ENCODE results near the gene TUBA4B.
A peak's percentile ranks its signal among the peaks of the same experiment; 100 is the strongest.
"Not testable (repeated sequence)": the region's sequence is repeated elsewhere in the genome, so short reads cannot be mapped to it uniquely, and the experiment has no call there.

TUBA4B gene

GRCh38 chr2:219278655-219279150 lies 25.7 kb downstream of the TUBA4B start:
- no peak for DNase-seq

DNA sequence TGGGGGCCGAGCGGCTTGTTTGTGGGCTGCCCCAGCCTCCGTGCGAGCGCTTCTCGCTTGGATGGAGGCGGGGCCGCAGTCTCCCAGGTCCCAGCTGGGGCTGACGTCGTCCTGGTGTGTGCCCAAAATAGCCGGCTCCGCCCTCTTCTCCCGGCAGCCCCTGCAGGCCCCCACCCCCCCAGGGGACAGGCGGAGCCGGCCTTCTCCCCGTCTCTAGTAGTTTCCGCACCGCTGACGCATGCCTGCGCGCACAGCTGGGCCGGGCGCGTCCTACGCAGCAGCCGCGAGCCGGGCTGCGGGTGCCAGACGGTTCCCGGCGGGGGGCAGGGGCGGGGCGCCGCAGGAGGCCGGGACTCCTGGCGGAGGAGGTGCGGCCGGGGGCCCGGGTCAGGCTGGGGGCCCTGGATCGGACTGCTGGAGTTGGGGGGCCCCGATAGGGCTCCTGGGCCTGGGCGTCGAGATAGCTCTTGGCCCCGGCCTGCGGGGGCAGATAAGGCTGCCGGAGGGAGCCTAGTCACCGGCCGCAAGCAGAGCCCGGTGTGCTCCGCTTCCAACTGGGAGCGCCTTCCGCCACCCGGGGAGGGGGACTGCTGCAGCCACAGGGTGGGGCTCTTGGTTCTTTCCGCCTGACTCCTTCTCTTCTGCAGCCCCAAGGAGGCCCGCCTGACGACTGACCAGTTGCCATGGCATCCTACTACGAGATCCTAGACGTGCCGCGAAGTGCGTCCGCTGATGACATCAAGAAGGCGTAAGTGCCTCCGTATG lies 26.3 kb downstream of the TUBA4B start, which contains the start of gene DNAJB2:
Gene DNAJB2, plus strand, starts transcription at position 216 of the 765 bp plus-strand sequence. Its CDS starts 468 bp downstream, at position 684.
- peak; percentile 95 for DNase-seq

GRCh38 chr2:219279916-219280516 lies 27.0 kb downstream of the TUBA4B start:
- no peak for DNase-seq

GRCh38 chr2:219280651-219281050 lies 27.6 kb downstream of the TUBA4B start:
- no peak for DNase-seq

DNA sequence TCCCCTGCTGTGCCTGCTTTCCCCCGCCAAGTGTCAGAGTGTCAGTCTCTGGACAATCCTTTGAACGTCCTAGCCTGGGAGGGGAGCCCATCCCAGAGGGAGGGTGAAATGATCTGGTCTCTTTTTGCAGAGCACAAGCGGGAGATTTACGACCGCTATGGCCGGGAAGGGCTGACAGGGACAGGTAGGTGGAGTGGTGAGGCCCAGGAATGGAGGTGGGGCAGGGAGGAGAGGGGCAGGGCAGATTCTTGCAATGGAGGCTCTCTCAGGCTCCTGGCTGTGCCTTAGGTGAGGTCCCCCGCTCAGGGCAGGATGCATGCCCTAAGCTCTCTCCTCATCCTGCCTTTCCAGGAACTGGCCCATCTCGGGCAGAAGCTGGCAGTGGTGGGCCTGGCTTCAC lies 28.5 kb downstream of the TUBA4B start:
- DNase-seq = no peak

DNA sequence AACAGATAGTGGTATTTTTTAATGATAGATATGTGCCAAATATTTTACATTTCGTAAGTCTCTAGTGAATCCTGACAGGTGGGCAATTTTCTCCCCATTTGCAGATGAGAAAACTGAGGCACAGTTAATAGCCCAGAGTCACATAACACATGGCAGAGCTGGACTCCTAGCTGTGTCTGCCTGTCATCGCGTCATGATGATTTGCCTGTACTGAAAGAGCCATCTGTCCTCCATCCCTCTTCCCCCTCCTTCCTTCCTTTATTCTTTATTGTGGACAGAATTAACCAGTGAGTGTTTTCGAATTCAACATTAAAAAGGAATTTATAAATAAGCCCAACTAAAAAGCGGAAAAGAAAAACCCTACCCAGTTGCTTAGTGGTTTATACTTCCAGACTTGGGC lies 29.3 kb downstream of the TUBA4B start:
- no peak for DNase-seq

DNA sequence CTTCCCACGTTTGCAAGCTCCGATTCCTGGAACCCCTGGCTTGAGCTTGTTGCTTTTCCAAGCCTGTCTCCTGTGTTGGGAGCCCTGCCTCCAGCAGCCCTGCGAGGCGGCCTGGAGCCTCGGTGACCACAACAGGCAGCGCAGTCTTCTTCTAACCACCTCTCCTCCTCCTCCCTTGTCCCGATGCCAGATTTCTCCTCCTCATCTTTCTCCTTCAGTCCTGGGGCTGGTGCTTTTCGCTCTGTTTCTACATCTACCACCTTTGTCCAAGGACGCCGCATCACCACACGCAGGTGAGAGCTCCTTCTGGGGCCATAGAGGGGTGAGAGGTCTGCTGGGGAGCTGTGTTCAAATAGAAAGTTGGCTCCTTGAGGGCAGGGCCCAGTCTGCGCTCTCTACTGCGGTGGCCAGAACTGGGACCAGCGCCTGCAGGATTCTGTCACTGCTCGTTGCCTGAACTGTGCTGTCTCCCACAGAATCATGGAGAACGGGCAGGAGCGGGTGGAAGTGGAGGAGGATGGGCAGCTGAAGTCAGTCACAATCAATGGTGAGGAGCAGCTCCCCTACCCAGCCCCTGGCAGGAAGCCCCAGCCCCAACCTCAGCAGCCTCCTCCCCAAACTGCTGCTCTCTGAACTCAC lies 30.0 kb downstream of the TUBA4B start:
- DNase-seq = no peak

GRCh38 chr2:219284501-219285372 lies 31.7 kb downstream of the TUBA4B start:
- no peak for DNase-seq

GRCh38 chr2:219285373-219285735 lies 32.3 kb downstream of the TUBA4B start:
- no peak for DNase-seq

DNA sequence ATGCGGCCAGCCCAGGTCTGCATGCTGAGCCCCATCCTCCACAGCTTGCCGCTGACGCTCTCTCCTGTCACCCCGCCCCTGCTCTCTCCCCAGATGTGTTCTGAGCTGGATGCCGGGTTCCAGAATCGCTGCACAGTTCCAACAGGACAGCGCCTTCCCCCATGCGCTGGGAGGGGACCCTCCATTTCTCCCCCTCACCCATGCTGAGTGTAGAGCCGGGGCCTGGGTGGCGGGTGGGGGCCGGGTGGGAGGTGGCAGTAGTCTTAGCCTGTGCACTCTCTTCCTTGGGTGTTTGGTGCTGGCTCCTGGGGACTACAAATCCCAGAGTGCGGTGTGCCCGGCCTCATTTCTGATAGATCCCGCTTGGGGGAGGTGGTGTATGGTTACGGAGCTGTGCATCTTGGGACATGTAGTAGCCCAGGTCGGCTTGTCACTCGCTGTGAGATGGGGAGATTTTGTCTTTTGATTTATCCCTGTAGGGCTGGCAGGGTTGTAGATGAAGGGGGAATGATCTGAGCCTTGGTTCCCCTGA lies 32.9 kb downstream of the TUBA4B start:
- DNase-seq = no peak

DNA sequence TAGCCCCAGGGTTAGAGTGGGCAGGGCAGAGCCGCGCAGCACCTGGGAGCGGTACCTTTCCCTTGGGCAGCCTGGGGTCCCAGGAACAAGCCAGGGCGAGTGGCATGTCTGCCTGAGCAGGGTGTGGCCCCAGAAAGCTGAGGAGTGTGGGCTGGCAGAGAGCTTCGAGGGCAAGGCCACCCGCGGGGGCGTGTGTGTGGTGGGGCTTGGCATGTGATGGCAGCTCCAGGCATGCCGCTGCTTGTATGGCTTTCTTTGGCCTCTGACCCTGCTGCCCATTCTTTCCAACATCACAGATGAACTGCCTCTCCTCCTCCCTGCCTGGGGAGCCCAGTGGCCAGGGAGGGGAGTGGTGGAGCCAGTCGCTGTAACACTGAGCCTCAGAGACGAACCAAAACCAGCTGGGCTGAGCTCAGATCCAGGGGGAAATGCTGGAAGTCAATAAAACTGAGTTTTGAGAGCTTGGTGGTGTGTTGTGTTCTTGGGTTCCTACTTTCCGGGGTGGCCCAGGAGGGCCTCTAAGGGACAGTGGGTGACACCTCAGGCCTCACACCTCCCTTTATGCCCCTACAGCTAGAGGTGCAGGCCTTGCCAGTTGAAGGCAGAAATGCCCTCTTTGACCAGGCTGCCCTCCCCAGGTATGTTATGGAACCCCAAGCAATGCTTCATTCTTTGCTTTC lies 33.5 kb downstream of the TUBA4B start:
- DNase-seq = no peak

GRCh38 chr2:219287116-219287440 lies 34.0 kb downstream of the TUBA4B start:
- DNase-seq = not testable (repeated sequence)

GRCh38 chr2:219287580-219288265 lies 34.7 kb downstream of the TUBA4B start:
- no peak for DNase-seq

DNA sequence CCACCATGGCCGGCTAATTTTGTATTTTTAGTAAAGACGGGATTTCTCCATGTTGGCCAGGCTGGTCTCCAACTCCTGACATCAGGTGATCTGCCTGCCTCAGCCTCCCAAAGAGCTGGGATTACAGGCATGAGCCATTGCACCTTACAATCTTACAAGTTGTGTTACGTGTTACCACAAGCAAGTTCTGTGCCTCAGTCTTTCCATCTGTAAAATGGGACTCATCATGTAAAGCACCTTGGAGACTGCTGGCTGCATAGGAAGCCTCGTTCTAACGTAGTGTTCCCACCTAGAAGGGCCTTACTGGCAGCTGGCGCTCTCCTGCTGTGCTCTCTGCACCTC lies 36.1 kb downstream of the TUBA4B start:
- no peak for DNase-seq

- no peak for DNase-seq
Observed at GRCh38 chr2:219289537-219290361, 36.7 kb downstream of the TUBA4B start.

DNA sequence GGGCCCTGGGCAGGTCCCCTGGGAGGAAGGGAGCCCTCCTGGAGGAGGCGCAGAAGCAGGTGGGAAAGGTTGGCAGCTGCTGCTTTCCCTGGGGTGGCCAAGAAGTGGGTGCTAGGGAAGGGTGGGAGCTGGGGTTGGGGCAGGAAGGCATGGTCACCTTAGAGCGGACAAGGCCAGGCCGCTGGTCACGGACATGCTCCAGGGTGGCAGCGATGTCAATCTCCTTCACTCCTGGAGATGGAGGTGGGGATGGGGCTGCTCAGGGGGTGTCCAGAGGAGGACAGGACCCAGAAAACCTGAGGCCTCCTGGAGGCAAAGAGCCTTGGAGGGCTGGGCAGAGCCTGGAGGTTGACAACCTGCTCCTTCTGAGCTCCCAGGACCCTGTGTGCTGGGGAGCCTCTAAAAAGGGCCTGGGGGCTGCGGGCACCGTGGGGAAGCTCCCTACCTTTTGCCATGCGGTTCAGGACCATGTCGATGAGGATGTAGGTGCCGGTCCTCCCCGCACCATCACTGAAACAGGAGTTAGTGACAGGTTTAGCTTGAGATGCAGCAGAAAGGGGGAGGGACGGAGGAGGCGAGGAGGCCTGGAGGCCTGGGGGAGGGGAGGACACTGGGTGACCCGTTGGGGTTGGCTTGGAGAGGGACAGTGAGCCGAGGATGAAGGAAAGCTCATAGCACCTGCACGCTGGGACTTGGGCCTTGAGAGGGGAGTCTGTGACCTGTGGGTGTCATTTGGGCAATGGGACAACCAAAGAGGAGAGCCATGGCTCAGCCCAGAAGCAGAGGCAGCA lies 37.5 kb downstream of the TUBA4B start:
- DNase-seq = no peak

- DNase-seq = no peak
Observed at GRCh38 chr2:219291394-219291793, 38.4 kb downstream of the TUBA4B start.

- DNase-seq = no peak
Observed at GRCh38 chr2:219291910-219292490, 39.0 kb downstream of the TUBA4B start.

DNA sequence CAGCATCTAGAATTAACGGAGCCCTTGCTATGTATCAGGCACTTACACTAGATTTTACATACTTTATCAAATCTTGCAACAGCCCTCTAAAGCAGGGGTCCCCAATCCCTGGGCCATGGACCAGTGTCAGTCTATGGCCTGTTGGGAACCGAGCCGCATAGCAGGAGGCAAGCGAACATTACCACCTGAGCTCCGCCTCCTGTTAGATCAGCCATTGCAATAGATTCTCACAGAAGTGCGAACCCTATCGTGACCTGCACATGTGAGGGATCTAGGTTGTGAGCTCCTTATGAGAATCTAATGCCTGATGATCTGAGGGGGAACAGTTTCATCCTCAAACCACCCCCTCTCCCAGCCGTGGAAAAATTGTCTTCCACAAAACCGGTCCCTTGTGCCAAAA lies 39.6 kb downstream of the TUBA4B start:
- DNase-seq = no peak

All from retina (tissue), 1 donor.